CD14-positive monocyte (primary cell): ENCODE data around the gene SLC4A8. TPM values are rescaled to one million over a fixed set of nuclear protein-coding genes. Genes with fewer than 3 reads are reported as not detected.
A peak's percentile ranks its signal among the peaks of the same experiment; 100 is the strongest.

Source experiments
- DNase-seq, 3 donors: peaks; one replicate each; pipeline ENCODE4 v3.0.0-alpha.2; 2011 to 2022
- H2AFZ ChIP-seq: 2 replicates; pipeline ENCODE4 v1.6.0; 2012; ENCODE audit warnings: mild to moderate bottlenecking, low read depth, low read length, inconsistent platforms; ENCODE audit not compliant: insufficient read depth, poor library complexity, severe bottlenecking
- H3K27ac ChIP-seq, 2 donors: 1 replicate in 1 of 2; 2 replicates in 1 of 2; pipeline ENCODE4 v1.5.1; 2012 to 2013; ENCODE audit warnings: low read length in 2 of 2, control low read depth in 1 of 2, inconsistent platforms in 1 of 2, low read depth in 1 of 2, mild to moderate bottlenecking in 1 of 2
- H3K27me3 ChIP-seq, 2 donors: one replicate each; pipeline versions ENCODE4 v1.6.0 to v1.6.1; 2011 to 2013; ENCODE audit warnings: low read length in 2 of 2; ENCODE audit not compliant: control insufficient read depth in 2 of 2, insufficient read depth in 2 of 2
- H3K36me3 ChIP-seq, 2 donors: replicated peaks in 1 of 2; 1 replicate in 1 of 2; 2 replicates in 1 of 2; pipeline versions ENCODE4 v1.5.1 to v1.6.1; 2012 to 2013; ENCODE audit warnings: low read length in 2 of 2, control low read depth in 1 of 2, inconsistent platforms in 1 of 2, mild to moderate bottlenecking in 1 of 2; ENCODE audit not compliant: insufficient read depth in 2 of 2, control insufficient read depth in 1 of 2
- H3K4me1 ChIP-seq, 2 donors: 1 replicate in 1 of 2; 2 replicates in 1 of 2; pipeline versions ENCODE4 v1.5.1 to v1.6.1; 2012 to 2013; ENCODE audit warnings: low read length in 2 of 2, control low read depth in 1 of 2, inconsistent platforms in 1 of 2, mild to moderate bottlenecking in 1 of 2, moderate library complexity in 1 of 2; ENCODE audit not compliant: insufficient read depth in 2 of 2, control insufficient read depth in 1 of 2
- H3K4me2 ChIP-seq: replicated peaks from 2 replicates; pipeline ENCODE3; 2012; ENCODE audit warnings: low read length, moderate library complexity, mild to moderate bottlenecking; ENCODE audit not compliant: poor library complexity, severe bottlenecking; ENCODE audit errors: extremely low read depth
- H3K4me3 ChIP-seq, 3 experiments: fragments of 200-600 bp in 1 of 3; sonication (generic) in 1 of 3; replicated peaks in 1 of 3; 1 replicate in 2 of 3; 2 replicates in 1 of 3; pipeline ENCODE4 v1.5.1; 2011 to 2013; ENCODE audit warnings: low read length in 3 of 3, mild to moderate bottlenecking in 3 of 3, control low read depth in 2 of 3, low read depth in 2 of 3, inconsistent platforms in 1 of 3, moderate library complexity in 1 of 3
- H3K79me2 ChIP-seq: 2 replicates; pipeline ENCODE4 v1.6.0; 2012; ENCODE audit warnings: mild to moderate bottlenecking, control low read depth, inconsistent platforms, low read length, moderate library complexity; ENCODE audit not compliant: insufficient read depth
- H3K9ac ChIP-seq: 2 replicates; pipeline ENCODE4 v1.6.0; 2017; ENCODE audit warnings: low read length, mild to moderate bottlenecking; ENCODE audit not compliant: insufficient read depth, poor library complexity, severe bottlenecking
- H3K9me3 ChIP-seq, 2 donors: replicated peaks in 1 of 2; 1 replicate in 1 of 2; 2 replicates in 1 of 2; pipeline versions ENCODE4 v1.5.1 to v1.6.1; 2012 to 2013; ENCODE audit warnings: low read length in 2 of 2, control low read depth in 1 of 2; ENCODE audit not compliant: control insufficient read depth in 1 of 2, insufficient read depth in 1 of 2
- H4K20me1 ChIP-seq: 2 replicates; pipeline ENCODE4 v1.6.0; 2012; ENCODE audit warnings: mild to moderate bottlenecking, low read length, control low read depth, moderate library complexity; ENCODE audit not compliant: insufficient read depth
- H3K27ac Mint-ChIP-seq, 7 donors: one replicate each; pipeline ENCODE4 v1.8.0; 2020; ENCODE audit warnings: mild to moderate bottlenecking in 7 of 7, mixed read lengths in 7 of 7, moderate library complexity in 6 of 7, inconsistent platforms in 2 of 7
- H3K27me3 Mint-ChIP-seq, 3 donors: one replicate each; pipeline ENCODE4 v1.8.0; 2021 to 2022; ENCODE audit warnings: low read depth in 3 of 3, mild to moderate bottlenecking in 3 of 3, mixed read lengths in 3 of 3, moderate library complexity in 3 of 3, inconsistent platforms in 1 of 3
- H3K36me3 Mint-ChIP-seq, 2 donors: one replicate each; pipeline ENCODE4 v1.8.0; 2020; ENCODE audit warnings: mixed read lengths in 2 of 2, inconsistent platforms in 1 of 2, mild to moderate bottlenecking in 1 of 2
- H3K4me1 Mint-ChIP-seq: one replicate; pipeline ENCODE4 v1.8.0; 2020; ENCODE audit warnings: mild to moderate bottlenecking, mixed read lengths
- H3K4me3 Mint-ChIP-seq, 2 donors: one replicate each; pipeline ENCODE4 v1.8.0; 2020; ENCODE audit warnings: mild to moderate bottlenecking in 2 of 2, mixed read lengths in 2 of 2, moderate library complexity in 1 of 2
- H3K9me3 Mint-ChIP-seq, 7 donors: one replicate each; pipeline ENCODE4 v1.8.0; 2020 to 2022; ENCODE audit warnings: mixed read lengths in 7 of 7, mild to moderate bottlenecking in 6 of 7, moderate library complexity in 6 of 7, inconsistent platforms in 2 of 7
- CTCF ChIP-seq: fragments of 200-600 bp; IDR thresholded peaks from one replicate; pipeline ENCODE4 v1.8.0; 2022; ENCODE audit warnings: antibody characterized with exemption, mild to moderate bottlenecking
- WGBS: methylation state at CpG from one replicate; pipeline ENCODE4 v1.1.5; 2013; ENCODE audit warnings: missing lambda C conversion rate; ENCODE audit not compliant: insufficient coverage; 5-methylcytosine and 5-hydroxymethylcytosine counted together
- intact Hi-C, 2 donors: fragments of 100-400 bp; cut with micrococcal nuclease; formaldehyde crosslinking; loops; one replicate each; pipeline versions ENCODE4 v1.15.0 to v1.15.1; 2023
- polyA plus RNA-seq, 3 donors: library from polyadenylated mRNA; depleted of rRNA in 1 of 3; unstranded in 2 of 3; stranded (reverse) in 1 of 3; fragments of 300-500 nt in 2 of 3; fragments of >200 nt in 1 of 3; fragmentation: Illumina TruSeq in 2 of 3; gene quantifications; 1 replicate in 2 of 3; 2 replicates in 1 of 3; pipeline ENCODE4 v1.2.3, GENCODE V29; 2012 to 2021

The SLC4A8 gene
- polyA plus RNA-seq, 3 donors = 1.9 to 5.4 (median 2.3) TPM

- Histone ChIP-seq H3K27me3 (no peaks in the 10 kb centered on the region), H3K4me3 (no peak overlapping the region), H3K4me2 (no peak overlapping the region), H4K20me1 (no peaks in the 10 kb centered on the region), H3K79me2 (no peaks in the 10 kb centered on the region), H3K9me3 (no peaks in the 10 kb centered on the region), H2AFZ (no peak overlapping the region), H3K9ac (no peak overlapping the region), H3K4me1 (no peaks in the 10 kb centered on the region), H3K36me3 (peaks cover 0 to 4% of the 10 kb centered on the region in 2 donors), H3K27ac (no peak overlapping the region)
- WGBS = no CpG with 5 or more reads among the region's 2 CpGs
- intact Hi-C loops = no loop called here
- Mint-ChIP-seq H3K4me3 (no peak overlapping the region), H3K27me3 (no peaks in the 10 kb centered on the region), H3K4me1 (peaks cover 2% of the 10 kb centered on the region), H3K9me3 (no peaks in the 10 kb centered on the region), H3K27ac (no peak overlapping the region), H3K36me3 (peaks cover 10 to 12% of the 10 kb centered on the region in 2 donors)
- no peak for TF ChIP-seq CTCF
- peak in 1 of 3 donors; percentile 9 for DNase-seq
Observed at GRCh38 chr12:51472984-51473383, 48.4 kb downstream of the SLC4A8 start.

GRCh38 chr12:51473947-51474346, 49.3 kb downstream of the SLC4A8 start:
- Mint-ChIP-seq H3K9me3 (no peaks in the 10 kb centered on the region), H3K36me3 (peaks cover 10 to 12% of the 10 kb centered on the region in 2 donors), H3K27ac (no peak overlapping the region), H3K4me1 (peaks cover 2% of the 10 kb centered on the region), H3K4me3 (no peak overlapping the region), H3K27me3 (no peaks in the 10 kb centered on the region)
- no peak overlapping the region for H3K27ac ChIP-seq
- peaks cover 0 to 4% of the 10 kb centered on the region in 2 donors for H3K36me3 ChIP-seq
- no peak overlapping the region for H3K9ac ChIP-seq
- H3K27me3 ChIP-seq = no peaks in the 10 kb centered on the region
- intact Hi-C loops = no loop called here
- no peak for TF ChIP-seq CTCF
- H3K4me2 ChIP-seq = no peak overlapping the region
- H2AFZ ChIP-seq = no peak overlapping the region
- H3K4me3 ChIP-seq = no peak overlapping the region
- no peaks in the 10 kb centered on the region for H3K79me2 ChIP-seq
- no peak for DNase-seq
- H3K4me1 ChIP-seq = no peaks in the 10 kb centered on the region
- WGBS = no CpG with 5 or more reads among the region's 2 CpGs
- H4K20me1 ChIP-seq = no peaks in the 10 kb centered on the region
- H3K9me3 ChIP-seq = no peaks in the 10 kb centered on the region
